Measurements from ENCODE around the gene C5orf58.

DNA sequence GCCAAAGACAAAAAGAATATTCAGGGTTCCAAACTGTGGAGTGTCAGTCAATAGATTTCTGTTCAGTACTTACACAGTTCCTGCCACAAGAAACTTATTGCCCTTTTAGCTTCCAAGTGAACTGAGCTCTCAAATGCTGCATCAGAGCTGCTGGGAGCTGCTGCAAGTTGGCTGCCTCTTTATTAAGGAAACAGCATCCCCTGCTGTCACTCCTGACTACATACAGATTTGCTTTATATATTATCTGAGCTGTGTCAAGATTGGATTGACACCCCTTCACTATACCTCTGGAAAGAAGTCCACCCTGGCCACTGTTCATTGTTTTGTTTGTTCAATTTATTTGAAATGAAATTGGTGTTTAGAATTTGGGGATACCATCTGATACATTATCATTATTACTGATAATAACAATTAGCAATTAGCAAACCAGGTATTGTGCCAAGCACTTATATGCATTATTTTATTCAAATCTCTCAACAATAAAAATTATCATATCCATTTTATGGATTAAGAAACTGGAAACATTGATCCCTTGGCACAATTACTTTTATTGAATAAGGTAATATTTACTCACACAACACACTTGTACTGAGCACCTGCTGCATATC is 16.4 kb upstream of the C5orf58 start:
- TF ChIP-seq, protein P1, sequence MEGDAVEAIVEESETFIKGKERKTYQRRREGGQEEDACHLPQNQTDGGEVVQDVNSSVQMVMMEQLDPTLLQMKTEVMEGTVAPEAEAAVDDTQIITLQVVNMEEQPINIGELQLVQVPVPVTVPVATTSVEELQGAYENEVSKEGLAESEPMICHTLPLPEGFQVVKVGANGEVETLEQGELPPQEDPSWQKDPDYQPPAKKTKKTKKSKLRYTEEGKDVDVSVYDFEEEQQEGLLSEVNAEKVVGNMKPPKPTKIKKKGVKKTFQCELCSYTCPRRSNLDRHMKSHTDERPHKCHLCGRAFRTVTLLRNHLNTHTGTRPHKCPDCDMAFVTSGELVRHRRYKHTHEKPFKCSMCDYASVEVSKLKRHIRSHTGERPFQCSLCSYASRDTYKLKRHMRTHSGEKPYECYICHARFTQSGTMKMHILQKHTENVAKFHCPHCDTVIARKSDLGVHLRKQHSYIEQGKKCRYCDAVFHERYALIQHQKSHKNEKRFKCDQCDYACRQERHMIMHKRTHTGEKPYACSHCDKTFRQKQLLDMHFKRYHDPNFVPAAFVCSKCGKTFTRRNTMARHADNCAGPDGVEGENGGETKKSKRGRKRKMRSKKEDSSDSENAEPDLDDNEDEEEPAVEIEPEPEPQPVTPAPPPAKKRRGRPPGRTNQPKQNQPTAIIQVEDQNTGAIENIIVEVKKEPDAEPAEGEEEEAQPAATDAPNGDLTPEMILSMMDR (conservative IDR thresholded peaks at IDR 0.05 in 1 of 2, IDR thresholded peaks at IDR 0.05 in 1 of 2; ENCODE audit: low read depth in 1 of 2, low read length in 2 of 2), result peak; percentile 46 to 53
- TF ChIP-seq EZH2 (IDR thresholded peaks at IDR 0.05; ENCODE audit: low read length, missing control alignments), result no peak
